CD4-positive, alpha-beta T cell treated with Interleukin-12 subunit alpha and Interleukin-12 subunit beta, for 1 hour (primary cell): ENCODE measurements around the gene PRG3.
"Not testable (repeated sequence)": the region's sequence is repeated elsewhere in the genome, so short reads cannot be mapped to it uniquely, and the experiment has no call there.

Experiments used
- DNase-seq: peaks from one replicate; pipeline ENCODE4 v3.0.0-alpha.2; 2020

PRG3 gene

DNA sequence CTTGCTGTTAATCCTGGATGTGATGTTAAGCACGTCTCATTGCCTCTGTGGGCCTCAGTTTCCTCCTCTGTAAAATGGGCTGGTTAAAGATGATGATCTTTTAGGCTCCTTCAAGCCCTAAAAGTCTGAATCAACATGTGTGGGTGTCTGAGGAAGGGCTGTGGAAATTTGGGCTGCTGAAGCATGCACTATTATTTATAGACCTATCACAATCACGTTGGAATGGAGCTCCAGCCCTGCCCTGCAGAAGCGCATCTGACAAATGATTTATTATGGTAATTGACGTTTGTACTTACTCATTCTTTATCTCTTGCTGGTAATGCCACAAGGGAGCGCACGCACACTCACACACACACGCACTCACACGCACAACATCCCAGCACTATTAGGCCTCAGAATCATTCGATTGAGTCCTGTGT lies 22.4 kb downstream of the PRG3 start:
- DNase-seq, result no peak

DNA sequence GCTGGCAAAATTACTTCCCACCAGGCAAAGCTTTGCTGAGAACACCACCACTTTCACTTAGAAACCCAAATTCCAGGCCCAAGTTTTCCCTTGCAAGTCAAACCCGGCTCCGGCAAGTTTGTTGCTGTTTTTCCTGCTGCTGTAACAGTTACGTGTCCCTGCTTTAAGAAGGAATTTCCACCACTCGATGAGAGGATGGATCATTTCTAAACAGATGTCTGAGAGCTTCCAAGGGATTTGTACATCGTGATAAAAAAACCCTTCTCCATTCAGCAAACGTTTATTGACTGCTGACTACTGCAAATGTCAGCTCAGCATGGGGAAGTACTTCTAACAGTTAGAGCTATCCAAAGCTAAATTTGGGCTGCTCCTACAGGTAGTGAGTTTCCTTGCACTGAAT lies 23.1 kb downstream of the PRG3 start:
- DNase-seq, result no peak

DNA sequence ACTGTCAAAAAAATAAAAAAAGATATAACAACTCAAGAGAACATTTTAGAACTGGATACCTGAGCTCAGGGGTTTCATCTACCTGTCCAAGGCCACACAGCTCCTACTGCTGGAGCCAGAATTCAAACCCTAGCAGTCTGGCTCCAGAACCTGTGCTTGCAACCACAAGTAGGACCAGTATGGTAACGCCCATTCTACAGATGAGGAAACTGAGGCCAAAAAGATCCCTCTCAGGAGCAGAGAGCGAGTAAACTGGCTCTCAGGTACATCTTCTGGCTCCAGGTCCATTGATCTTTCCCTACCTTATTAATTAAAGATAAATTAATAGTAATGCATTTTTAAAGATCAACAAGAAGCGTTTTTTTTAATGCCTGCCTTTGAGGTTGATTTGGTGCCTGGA lies 23.6 kb downstream of the PRG3 start:
- DNase-seq, result no peak

DNA sequence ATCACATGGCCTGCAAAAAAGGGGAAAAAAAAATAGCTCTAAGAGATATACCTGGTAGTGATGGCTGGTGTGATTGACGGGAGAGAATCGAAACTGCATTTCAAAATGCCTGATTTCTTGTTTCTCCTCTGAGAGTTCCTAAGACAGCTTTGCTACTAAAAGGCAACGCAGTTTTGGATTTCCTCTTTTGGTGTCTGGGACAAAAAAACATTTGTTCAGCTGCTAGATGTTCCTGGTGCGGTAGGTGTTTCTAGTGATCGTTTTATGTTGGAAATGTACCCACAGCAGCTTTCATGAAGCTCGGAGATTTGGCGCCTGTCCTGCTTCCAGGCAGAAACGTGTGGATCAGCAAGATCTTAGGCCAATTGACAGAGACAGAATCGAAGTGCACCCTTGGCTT lies 24.7 kb downstream of the PRG3 start:
- no peak for DNase-seq

DNA sequence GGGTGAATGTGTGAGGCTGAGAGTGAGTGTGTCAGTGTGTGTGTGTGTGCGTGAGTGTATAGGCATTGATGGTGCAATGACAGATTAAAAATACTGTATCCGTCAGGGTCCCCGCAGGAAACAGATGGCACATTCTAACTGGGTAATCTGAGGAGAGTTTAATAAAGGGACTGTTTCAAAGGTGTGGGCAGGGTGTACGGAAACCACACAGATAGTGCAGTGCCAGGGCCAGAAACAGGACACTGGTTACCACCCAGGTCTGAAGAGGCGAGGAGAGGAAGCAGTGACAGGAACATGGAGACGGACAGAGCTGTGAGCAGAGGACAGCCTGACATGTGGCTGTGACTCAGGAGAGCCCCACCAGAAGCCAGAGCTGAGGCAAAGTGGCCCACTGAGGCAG lies 26.3 kb downstream of the PRG3 start:
- DNase-seq, result no peak

DNA sequence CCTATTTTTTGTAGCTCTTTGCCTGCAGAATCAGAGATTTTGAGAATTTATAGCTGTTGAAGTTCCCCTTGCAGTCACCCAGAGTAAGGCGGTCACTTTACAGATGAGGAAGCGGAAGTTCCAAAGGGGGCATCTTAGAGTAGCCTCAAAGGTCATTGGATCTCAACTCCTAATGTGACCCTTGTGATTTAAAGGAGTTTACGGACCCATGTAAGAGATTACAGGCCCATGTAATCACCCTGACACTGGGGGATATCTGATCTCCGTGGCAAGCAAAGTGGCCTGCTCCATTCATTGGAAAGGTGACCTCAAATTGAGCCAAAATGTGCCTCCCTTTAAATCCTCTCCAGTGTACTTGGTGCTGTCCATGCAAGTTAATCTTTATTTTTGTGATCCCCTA lies 27.1 kb downstream of the PRG3 start:
- no peak for DNase-seq

DNA sequence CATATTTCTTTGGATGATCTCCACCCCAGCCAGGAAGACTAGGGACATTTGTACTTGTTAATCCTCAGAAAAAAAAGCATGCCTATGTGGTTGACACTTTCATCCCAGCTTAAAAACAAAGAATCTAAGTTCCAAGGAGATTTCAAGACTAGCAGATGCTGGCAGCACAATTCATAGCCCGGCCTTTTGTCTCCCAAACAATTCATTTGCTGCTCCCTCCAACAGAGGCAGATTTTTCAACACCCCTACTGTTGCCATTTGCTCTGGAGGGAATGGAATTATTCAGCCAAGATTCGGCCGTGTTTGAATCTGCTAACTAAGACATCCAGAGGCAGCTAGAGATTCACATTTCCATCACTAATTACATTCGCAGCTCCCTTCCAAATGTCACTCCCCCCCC lies 27.5 kb downstream of the PRG3 start:
- no peak for DNase-seq

DNA sequence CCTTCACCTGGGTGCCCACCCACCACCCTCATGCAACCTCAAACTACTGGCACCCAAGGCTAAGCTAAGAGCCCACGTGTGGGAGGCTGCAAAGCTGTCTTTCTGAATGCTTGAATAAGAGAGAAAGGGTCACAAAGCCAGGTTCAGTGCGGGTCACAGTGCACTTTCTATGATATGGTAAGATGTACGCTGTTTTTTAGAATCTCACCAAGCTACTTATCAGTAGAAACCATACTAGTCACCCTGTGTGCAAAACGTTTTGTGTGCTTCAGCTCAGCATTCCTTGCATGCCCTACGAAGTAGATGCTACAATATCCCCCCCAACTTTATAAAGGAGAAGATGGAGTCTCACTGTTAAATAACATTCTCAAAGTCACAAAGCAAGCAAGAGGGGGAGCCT lies 27.9 kb downstream of the PRG3 start:
- no peak for DNase-seq

DNA sequence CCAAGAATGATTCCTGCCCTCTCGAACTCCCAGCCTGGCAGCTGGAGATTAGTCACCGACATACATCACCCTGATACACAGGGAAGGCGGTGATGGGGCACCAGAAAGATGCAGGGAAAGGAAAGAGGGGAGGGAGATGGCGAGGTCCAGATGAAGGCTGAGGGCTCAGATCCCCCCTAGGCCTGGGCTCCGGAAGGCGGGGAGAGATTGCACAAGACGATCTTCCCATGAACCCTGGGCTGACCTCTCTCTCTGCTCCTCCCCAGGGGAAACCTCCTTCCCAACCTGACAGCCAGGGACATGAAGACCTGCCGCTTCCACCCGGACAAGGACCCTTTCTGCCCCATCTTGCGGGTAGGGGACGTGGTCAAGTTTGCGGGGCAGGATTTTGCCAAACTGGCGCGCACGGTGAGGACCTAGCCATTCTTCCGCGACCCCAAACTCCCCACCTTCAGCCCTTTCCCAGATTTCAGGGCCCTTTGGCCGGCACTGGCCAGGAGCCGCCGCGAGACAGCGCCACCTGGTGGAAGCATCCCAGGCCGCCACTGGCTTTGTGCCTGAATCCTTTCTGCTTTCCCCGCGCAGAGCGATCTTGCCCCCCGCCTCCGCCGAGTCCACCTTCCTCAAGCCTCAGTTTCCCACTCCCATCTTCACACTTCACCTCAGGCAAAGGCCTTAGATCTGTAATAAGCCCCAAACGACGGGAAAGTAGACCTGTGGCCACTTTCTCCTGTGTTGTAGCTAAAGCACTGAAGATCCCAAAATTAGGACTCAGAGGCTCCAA lies 31.3 kb downstream of the PRG3 start:
- peak; percentile 60 for DNase-seq

DNA sequence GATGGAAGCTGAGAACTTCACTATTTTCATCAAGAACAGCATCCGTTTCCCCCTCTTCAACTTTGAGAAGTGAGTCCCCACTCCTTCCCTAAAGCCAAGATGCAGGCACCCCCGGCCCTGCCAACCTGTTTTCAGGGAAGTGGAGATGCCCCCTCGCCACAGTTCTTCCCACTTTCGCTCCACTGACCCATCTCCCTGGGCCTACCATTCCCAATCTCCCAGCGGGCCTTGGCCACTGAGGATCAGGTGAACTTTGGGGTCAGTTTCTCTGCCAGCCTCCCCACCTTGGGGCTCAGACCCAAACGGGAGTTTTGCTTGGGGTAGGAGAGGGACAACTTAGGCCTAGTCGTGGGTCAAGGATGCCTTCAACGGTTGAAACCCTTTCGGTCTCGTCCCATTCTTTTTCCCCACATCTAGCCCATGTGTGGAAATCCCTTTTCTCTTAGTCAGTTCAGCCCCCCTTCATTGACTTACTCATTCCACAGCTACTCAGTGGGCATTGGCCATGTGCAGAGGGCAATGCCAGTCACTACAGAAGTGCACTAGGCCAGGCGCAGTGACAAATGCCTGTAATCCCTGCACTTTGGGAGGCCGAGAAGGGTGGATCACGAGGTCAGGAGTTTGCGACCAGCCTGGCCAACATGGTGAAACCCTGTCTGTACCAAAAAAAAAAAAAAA lies 32.2 kb downstream of the PRG3 start:
- no peak for DNase-seq

DNA sequence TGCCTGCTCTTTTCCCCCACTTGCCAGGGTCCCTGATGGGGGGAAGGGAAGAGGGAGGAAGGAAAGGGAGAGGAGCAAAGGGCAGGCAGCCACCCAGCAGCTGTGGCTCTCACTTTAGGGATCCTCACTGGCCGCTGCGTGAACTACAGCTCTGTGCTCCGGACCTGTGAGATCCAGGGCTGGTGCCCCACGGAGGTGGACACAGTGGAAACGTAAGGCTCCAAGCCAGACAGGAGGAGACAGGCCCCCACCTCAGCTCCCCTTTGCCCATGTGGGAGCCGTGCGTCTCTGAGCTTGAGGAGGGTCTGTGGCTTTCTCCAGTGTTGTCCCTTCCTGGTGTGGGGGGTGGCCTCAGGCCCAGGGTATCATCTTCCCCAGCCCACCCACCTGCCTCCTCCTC lies 32.9 kb downstream of the PRG3 start:
- DNase-seq, result no peak

DNA sequence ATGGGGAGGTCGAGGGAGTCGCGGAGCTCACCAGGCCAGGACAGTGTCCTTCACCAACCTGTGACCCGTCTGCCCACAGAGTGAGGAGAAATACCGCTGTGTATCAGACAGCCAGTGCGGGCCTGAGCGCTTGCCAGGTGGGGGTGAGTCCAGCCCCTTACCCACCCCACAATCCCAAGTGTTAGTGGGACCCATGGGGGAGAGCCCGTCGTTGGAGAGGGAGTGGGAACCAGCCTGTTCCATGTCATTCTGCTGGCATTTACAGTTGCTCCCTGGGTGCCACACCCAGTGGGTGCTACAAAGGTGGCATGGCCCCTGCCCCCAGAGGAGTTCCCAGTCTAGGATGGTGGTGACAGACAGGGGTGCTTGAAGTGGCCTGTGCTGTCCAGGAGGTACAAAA lies 33.6 kb downstream of the PRG3 start:
- no peak for DNase-seq

DNA sequence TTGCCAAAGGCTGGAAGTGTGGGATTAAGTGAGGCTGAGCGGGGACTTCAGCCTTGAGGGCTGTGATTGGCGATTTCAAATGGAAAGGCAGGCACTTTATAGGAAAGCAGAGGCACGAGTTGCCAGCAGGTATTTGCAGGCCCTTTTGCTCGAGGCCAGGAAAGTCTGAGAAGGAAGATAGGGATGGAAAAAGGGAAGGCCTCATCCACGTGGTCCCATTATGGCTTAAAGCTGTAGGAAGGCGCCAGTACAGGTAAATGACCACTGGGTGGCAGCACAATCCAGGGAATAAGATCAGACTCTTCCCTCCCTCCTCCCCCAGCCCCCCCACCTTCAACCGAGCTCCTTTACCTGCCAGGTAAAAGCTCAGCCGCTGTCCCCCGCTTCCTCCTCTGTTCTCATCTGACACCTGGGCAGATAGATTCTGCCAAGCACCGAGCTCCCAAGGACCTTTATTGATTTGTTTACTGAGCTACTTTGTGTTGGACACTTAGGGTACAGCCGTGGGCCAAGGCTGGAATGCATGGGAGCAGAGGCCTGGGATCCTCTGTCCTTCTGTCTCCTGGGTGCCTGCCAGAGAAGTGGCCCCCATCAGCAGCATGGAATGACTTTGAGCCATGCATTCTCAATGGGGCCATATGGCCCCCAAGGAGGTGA lies 35.3 kb downstream of the PRG3 start:
- peak; percentile 74 for DNase-seq

DNA sequence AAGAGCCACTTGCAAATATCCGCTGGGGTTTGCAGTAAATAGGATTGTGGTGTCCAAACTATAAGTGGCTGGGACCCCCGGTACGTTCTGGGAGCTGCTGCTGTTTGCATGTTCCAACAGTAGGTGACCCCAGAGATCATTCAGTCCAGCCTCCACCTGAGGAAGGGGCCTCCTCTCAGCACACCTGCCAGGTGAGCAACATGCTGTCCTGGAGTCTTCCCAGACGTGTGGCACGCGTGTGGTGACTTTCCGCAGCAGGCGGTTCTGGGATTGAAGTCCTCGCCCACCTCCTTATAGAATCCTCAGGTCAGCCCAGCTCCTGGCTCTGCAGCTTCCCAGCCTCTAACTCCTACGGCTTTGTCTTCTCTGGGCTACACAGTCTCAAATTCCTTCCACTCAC lies 36.1 kb downstream of the PRG3 start:
- DNase-seq, result no peak

DNA sequence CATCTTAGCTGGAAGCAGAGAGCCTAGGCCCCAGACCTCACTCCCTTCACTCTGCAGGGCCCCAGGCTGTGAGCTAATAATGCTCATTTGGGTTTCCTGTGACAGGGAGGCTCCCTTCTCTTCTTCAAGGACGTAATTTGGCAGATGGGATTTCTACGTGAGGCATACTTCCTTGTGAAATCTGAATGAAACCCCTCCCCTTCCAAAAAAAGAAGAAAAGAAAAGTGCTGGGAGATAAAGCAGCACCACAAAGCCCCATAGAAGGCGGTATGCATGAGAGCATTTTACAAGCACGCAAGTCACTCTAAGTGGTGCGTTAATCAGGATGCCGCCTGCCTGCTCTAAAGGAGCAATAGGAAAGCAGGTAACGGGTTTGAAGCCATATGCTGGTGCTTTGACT lies 37.1 kb downstream of the PRG3 start:
- DNase-seq, result no peak

DNA sequence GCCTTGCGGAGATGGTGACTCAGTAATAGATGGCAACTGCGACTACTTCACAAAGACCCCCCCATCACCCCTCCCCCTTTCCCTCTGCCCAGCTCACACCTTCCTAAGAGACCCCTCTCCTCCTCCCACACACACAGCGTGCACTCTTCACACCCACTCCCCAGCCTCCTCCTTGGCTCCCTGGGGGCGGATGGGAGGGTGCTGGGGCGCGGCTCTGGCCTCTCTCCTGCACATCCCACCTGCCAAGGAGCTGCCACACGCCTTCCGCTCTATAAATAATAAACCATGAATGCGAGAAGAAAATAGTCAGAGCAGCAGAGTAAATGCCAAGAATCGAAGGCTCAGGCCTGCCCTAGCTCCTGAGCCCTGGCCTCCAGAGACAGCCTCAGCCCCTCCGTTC lies 38.2 kb downstream of the PRG3 start:
- DNase-seq, result no peak

DNA sequence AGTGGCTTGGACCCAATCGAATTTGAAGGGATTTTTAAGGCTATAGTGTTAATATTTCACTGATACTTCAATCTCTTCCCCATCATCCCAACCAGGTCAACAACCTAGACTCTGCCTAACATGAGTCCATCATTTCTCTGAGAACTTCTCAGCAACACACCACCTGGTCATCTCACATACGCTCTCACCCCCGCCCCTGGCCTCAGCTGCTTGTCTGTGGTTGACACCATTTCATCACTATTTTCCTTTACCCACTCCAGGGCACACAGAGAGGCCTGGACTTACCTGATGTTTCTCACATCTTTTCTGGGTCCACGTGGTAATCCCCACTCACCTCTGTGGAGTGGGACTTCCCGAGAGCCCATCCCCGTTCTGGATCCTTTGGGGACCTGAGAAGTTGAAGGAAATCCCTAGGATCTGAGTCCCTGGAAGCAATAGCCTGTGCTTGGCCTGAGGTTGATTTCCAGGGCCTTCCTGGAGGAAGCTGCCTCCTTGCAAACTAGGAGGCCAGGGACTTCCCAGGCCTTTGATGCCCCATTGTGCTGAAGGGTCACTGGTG lies 39.6 kb downstream of the PRG3 start:
- no peak for DNase-seq

DNA sequence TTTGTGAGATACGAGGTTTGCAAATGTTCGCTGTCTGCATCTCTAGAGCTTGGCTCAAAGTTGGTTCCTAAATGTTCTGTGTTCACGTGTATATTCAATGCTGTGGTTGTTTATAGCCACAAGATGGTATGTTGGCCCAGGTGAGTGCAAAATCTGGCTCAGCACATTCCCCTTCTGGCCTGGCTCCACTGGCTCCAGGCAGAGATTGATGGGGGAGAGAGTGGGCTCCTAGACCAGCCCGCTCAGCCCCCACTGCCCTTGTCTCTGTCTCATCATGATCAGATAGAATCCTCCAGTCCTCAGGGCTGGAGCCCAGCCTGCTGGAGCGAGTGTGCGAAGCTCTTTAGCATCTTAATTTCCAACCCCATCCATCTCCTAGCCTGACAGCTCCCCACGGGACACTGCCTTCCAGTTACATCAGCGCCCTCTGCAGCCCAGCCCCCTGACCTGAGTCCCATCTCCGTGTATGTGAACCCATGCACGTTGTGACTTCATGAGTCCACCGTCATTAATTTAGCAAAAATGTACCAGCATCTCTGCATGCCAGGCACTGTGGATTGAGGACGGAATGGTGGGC lies 40.8 kb downstream of the PRG3 start:
- no peak for DNase-seq

DNA sequence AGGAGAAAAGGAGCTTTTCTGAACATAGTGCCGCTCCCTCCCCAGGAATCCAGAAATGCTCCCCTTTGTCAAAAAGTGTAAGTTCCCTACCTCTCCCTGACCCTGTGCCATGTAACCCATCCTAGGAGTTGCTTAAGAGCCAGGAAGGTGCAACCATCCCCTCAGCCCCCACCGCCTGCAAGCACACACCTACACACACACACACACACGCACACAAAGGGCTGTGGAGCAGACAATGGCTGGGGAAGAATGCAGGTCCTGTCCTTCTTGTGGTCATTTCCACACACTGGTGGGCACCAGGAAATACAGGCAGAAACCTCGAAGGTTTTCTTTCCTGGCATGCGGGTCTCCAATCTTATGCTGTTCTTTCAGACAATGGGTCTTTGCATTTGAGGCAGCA lies 41.6 kb downstream of the PRG3 start:
- DNase-seq, result no peak

DNA sequence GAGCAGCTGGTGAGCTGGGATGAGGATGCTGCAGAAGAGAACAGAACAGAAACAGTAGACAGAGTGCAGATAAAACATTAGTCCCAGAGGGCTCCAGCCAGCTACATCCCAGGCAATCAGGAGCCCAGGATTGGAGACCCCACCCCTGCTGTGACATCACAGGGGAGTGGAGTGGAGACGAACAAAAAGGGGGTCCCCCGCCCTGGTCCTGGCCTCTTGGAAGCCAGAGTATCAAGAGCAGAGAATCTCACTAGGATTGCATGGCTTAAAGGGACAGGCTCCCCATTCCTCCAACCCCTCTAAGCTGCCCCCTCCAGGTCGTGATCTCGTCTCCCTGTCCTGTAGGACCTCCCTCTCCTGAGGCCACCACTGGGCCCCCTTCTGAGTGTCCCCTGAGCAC lies 42.8 kb downstream of the PRG3 start, which contains the start of gene P2RX3:
Gene P2RX3 (plus strand): TSS at position 211 of the 400 bp plus-strand sequence. CDS start 199 bp downstream, outside the sequence.
- no peak for DNase-seq

DNA sequence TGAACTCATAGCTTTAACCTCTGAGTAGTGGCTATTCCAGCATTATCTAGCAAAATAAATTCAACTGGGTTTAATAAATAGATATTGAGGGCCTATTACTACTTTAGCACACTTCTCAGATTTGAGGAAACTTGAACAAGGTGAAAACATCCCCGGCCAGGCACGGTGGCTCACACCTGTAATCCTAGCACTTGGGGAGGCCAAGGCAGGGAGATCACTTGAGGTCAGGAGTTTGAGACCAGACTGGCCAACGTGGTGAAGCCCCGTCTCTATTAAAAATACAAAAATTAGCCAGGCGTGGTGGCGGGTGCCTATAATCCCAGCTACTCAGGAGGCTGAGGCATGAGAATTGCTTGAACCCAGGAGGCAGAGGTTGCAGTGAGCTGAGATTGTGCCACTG lies 44.1 kb downstream of the PRG3 start:
- DNase-seq, result not testable (repeated sequence)

DNA sequence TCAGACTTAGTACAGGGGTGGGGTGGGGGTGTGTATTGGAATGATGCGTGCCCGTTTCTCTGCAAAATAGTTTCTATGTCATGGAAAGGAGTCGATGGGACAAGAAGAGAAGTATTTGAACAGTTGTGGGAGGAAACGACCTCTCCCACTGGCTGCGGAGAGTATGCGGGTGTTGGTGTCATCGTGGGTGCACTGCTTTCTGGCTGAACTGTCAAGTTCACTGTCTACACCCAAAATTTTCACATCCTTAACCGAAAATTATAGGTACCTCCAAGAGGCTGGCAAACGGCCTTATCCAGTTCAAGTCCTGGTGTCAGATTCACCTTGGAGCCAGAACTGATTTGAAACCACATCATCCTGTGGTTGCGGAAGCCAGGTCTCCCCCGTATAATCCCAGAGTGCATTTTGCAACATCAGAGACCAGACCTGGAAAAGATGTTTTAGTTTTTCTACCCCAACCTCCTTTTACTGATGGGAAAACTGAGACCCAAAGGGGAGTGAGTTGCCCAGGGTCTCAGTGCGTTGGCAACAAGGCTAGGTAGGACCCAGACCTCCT lies 44.8 kb downstream of the PRG3 start:
- DNase-seq, result no peak
